IPS-11a (cell line): ENCODE measurements around the gene GLS2.
"Not testable (repeated sequence)": the region's sequence is repeated elsewhere in the genome, so short reads cannot be mapped to it uniquely, and the experiment has no call there.

ENCODE experiments used
- H3K4me3 ChIP-seq: one replicate; pipeline ENCODE4 v1.5.1; 2013; ENCODE audit warnings: low read depth, low read length, control low read depth

The GLS2 gene

GRCh38 chr12:56493409-56494105 lies 5.6 kb upstream of the GLS2 start:
- not testable (repeated sequence) for H3K4me3 ChIP-seq

DNA sequence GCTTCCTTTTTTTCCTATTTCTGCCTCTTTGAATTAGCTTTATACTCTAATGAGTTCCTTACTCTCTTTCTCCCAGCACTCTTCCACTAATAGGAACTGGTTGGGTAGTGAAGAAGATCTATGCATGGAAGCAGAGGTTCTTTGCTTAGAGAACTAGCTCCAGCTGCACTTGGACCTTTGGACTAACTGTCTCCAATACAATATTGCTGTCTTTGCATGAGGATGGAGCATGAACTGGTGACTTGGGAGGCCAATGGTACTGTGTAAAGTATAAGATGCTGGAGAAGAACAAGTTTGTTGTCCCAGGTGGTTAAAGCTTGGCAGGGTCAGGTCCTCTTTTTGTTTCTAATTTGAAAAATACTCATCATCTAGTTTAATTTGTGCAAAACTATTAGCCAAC lies 2.4 kb upstream of the GLS2 start:
- no peak overlapping the region for H3K4me3 ChIP-seq

- peak overlapping the region; percentile 77 for H3K4me3 ChIP-seq
These were observed 417 bp downstream of the GLS2 start for GRCh38 chr12:56487448-56488040.

- H3K4me3 ChIP-seq, result peak overlapping the region; percentile 77
These were observed 1.3 kb downstream of the GLS2 start for GRCh38 chr12:56486694-56487093.

- no peak overlapping the region for H3K4me3 ChIP-seq
These were observed 3.4 kb downstream of the GLS2 start for GRCh38 chr12:56484566-56484965.

DNA sequence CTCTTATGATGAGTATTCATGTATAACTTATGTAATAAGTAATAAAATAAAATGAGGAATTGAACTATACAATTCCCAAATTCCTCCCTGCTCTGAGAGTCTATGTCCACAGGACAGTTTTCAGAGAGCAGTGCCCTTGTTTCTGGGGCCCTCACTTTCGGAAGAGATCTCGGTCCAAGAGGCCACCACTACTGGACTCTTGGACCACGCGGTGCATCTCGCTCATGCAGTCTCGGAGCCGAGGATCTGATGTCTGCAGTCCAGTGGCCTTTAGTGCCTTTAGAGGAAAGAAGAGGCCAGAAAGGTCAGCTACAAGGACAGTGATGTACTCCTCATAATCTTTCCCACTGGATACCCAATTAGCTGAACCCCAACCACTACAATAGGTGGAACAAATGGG lies 8.3 kb downstream of the GLS2 start:
- H3K4me3 ChIP-seq, result no peak overlapping the region

- no peak overlapping the region for H3K4me3 ChIP-seq
These were observed 10.3 kb downstream of the GLS2 start for GRCh38 chr12:56477521-56478225.

DNA sequence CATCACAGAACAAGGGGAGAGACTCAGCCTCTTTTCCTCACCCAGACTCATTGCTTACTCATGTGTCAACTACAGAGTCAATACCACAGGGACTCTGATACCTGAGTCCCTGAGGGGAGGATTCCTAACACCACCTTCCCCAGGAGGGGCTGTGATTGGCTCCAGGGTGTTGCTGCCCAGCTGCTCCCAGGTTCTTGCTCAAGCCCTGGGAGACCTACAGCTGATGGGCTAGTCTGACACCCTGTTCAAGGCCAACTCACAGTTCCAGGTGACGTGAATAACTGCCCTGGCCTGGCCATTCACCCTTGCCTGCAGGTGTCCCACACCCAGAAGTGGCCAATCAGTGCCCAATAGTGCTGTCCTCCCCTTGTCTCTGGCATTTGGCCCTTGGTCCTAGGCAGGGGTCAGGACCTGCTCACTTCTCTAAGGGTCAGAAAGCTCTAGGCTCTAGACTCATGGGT lies 11.0 kb downstream of the GLS2 start:
- H3K4me3 ChIP-seq, result no peak overlapping the region

- no peak overlapping the region for H3K4me3 ChIP-seq
These were observed 11.8 kb downstream of the GLS2 start for GRCh38 chr12:56476143-56476542.

GRCh38 chr12:56474389-56474788 lies 13.6 kb downstream of the GLS2 start:
- H3K4me3 ChIP-seq, result no peak overlapping the region

DNA sequence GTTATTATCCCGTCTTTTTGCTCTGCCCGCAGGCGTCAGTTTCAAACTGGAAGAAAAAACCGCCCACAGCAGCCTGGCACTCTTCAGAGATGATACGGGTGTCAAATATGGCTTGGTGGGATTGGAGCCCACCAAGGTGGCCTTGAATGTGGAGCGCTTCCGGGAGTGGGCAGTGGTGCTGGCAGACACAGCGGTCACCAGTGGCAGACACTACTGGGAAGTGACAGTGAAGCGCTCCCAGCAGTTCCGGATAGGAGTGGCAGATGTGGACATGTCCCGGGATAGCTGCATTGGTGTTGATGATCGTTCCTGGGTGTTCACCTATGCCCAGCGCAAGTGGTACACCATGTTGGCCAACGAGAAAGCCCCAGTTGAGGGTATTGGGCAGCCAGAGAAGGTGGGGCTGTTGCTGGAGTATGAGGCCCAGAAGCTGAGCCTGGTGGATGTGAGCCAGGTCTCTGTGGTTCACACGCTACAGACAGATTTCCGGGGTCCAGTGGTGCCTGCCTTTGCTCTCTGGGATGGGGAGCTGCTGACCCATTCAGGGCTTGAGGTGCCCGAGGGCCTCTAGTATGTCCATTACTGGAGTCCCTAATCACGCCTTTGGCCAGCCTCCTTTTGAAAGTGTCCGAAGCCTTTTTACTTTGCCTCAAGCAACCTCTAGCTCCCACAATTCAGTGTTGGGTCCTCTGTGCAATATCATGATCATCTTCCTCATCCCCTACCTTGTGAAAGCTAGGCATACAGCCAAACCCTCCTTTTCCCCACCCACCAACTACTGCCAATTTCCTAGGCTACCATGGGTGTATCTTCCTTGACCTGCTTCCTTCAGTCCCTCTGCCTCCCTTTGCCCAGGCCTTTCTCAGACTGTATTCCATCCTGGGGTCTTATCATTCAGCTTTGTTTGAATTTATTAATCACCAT lies 18.7 kb downstream of the GLS2 start:
- peak overlapping the region; percentile 100 for H3K4me3 ChIP-seq

GRCh38 chr12:56468216-56469006 lies 19.6 kb downstream of the GLS2 start, which contains the start of gene SPRYD4:
Gene SPRYD4, plus strand, starts transcription at chr12:56468578. Its CDS starts 14 bp downstream, at chr12:56468592.
- peak within 1 kb of the TSS; percentile 100 for H3K4me3 ChIP-seq

DNA sequence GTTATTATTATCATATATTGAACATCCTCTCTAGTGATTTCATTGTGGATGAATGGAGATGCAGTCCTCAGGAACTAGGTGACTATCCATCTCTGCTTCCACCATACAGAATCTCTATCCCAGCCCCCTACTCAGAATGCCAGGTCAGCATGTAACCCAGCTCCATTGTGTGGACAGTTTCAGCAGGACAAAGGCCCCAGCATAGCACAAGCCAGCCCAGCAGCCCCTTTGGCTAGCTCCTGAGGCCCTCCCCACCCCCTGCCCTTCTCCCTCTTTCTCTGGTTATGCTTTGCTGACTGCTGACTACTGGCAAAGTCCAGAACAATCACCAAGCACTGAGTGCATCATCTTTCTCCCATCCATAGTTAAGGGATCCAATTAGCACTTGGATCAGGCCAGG lies 25.4 kb downstream of the GLS2 start:
- H3K4me3 ChIP-seq, result no peak overlapping the region

DNA sequence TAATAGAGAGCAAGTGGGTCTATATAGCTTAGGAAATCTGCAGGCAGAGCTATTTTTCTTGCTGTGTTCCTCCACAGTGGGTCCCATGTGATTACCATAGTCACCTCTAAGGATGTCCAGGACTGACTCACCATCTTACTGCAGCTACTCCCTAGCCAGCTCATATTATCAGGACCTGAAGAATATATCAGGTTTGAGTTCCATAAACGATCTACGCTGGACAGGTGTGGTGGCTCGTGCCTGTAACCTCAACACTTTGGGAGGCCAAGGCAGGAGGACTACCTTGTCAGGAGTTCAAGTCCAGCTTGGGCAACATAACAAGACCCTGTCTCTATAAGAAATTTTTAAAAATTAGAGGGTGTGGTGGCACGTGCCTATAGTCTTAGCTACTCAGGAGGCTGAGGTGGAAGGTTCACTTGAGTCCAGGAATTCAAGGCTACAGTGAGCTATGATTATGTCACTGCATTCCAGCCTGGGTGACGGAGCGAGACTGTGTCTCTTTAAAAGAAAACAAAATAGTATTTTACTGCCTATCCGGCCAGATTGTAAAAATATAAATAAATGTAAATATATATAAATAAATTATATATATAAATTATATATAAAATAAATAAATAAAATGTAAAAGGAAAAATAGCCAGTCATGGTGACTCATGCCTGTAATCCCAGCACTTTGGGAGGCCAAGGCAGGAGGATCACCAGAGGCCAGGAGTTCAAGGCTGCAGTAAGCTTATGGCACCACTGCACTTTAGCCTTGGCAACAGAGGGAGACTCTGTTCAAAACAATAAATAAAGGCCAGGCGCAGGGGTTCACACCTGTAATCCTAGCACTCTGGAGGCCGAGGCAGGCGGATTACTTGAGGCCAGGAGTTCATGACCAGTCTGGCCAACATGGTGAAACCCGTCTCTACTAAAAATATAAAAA lies 26.5 kb downstream of the GLS2 start:
- H3K4me3 ChIP-seq, result no peak overlapping the region

GRCh38 chr12:56457817-56458216 lies 30.1 kb downstream of the GLS2 start:
- H3K4me3 ChIP-seq, result no peak overlapping the region

DNA sequence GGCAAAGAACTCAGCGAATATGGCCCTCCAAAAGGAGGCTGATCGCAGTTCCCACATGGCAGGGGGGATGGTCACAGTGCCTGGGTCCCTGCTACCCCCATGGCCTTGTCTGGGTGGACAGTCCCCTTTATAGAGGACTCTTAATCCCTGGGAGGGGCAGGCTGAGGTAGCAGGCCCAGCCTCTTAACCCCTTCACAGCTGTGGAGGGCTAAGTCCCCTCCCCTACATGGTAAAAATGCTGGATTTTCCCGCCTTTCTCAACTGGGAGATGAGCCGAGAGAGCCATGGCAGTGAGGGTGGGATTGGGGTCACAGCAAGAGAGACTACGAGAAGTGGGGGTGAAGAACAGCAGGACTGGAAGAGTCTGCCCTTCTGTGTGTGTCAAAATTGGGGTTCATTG lies 33.4 kb downstream of the GLS2 start, which contains the start of gene MIP:
Gene MIP, minus strand, starts transcription at position 101 of the 400 bp plus-strand sequence. Its CDS starts 44 bp downstream, at position 57.
- no peak within 1 kb of the TSS for H3K4me3 ChIP-seq

DNA sequence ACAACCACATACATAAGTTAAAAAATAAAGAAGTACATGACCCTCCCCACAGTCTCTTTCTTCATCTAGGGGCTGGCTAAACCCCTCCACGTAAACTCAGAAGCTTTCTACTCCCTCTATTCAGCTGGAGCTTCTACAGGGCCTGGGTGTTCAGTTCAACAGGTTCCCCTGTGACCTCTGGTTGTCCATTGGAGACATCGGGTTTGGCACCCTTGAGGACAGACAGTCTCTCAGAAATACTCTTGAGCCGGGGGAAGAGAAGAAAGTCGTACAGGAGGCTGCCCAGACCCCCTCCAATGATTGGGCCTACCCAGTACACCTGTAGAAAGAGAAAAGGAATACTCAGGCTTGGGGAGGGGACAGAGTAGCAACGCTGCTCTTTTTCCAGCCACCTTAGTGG lies 36.8 kb downstream of the GLS2 start:
- no peak overlapping the region for H3K4me3 ChIP-seq

DNA sequence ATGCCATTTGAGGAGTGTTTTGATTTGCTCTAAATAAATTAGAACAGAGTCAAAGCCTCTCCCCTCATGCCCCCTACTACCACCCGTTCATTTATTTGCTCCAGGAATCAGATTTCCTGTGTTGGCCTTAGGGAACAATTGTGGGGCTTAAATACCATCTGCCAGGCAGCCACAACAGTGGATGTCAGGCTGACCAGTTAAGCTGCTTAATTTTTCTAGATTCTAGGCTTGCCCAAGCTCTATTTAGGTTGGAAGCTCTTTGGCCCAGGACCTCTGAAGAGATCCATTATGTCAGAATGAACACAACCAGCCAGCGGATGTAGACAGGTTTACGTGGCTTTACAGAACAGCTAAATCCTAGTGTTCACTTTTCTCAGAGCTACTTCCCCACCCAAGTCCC lies 37.7 kb downstream of the GLS2 start:
- no peak overlapping the region for H3K4me3 ChIP-seq

GRCh38 chr12:56449622-56449984 lies 38.4 kb downstream of the GLS2 start:
- H3K4me3 ChIP-seq, result peak overlapping the region; percentile 69
